ENCODE measurements around the gene PRKCB. TPM values are rescaled to one million over a fixed set of nuclear protein-coding genes. Genes with fewer than 3 reads are reported as not detected.

The PRKCB gene
- total RNA-seq, 1 donor from 2014 or later: not detected

- no peak for DNase-seq (ENCODE audit: low read depth)
These were observed 126.2 kb downstream of the PRKCB start for GRCh38 chr16:23962001-23962400.

GRCh38 chr16:23964136-23964535, 128.4 kb downstream of the PRKCB start:
- no peak for DNase-seq (ENCODE audit: low read depth)

GRCh38 chr16:23965137-23965733, 129.5 kb downstream of the PRKCB start:
- DNase-seq (ENCODE audit: low read depth): no peak

- no peak for DNase-seq (ENCODE audit: low read depth)
These were observed 131.0 kb downstream of the PRKCB start for GRCh38 chr16:23966597-23967394.

- DNase-seq (ENCODE audit: low read depth): no peak
These were observed 132.0 kb downstream of the PRKCB start for GRCh38 chr16:23967775-23968174.

- DNase-seq (ENCODE audit: low read depth): no peak
These were observed 132.4 kb downstream of the PRKCB start for GRCh38 chr16:23968176-23968575.

GRCh38 chr16:23969468-23970297, 133.9 kb downstream of the PRKCB start:
- DNase-seq (ENCODE audit: low read depth): no peak

- DNase-seq (ENCODE audit: low read depth): no peak
These were observed 138.4 kb downstream of the PRKCB start for GRCh38 chr16:23974223-23974622.

- no peak for DNase-seq (ENCODE audit: low read depth)
These were observed 139.5 kb downstream of the PRKCB start for GRCh38 chr16:23975293-23975692.

GRCh38 chr16:23976091-23976490, 140.3 kb downstream of the PRKCB start:
- no peak for DNase-seq (ENCODE audit: low read depth)

GRCh38 chr16:23976524-23976923, 140.7 kb downstream of the PRKCB start:
- no peak for DNase-seq (ENCODE audit: low read depth)

GRCh38 chr16:23979441-23979840, 143.7 kb downstream of the PRKCB start:
- no peak for DNase-seq (ENCODE audit: low read depth)

GRCh38 chr16:23979982-23980381, 144.2 kb downstream of the PRKCB start:
- no peak for DNase-seq (ENCODE audit: low read depth)

GRCh38 chr16:23981429-23982399, 145.9 kb downstream of the PRKCB start:
- DNase-seq (ENCODE audit: low read depth): no peak

- no peak for DNase-seq (ENCODE audit: low read depth)
These were observed 150.7 kb downstream of the PRKCB start for GRCh38 chr16:23986455-23986854.

GRCh38 chr16:23987443-23987842, 151.7 kb downstream of the PRKCB start:
- no peak for DNase-seq (ENCODE audit: low read depth)

- DNase-seq (ENCODE audit: low read depth): no peak
These were observed 154.7 kb downstream of the PRKCB start for GRCh38 chr16:23990507-23990906.

GRCh38 chr16:23991066-23991465, 155.3 kb downstream of the PRKCB start:
- no peak for DNase-seq (ENCODE audit: low read depth)

GRCh38 chr16:23994615-23995014, 158.8 kb downstream of the PRKCB start:
- DNase-seq (ENCODE audit: low read depth): no peak

- no peak for DNase-seq (ENCODE audit: low read depth)
These were observed 160.6 kb downstream of the PRKCB start for GRCh38 chr16:23996258-23996955.

All from myocyte (in vitro differentiated cells).